Mucosa of rectum (tissue), 2 donors: ENCODE results near the gene PPP1R12B.
"Not testable (repeated sequence)": the region's sequence is repeated elsewhere in the genome, so short reads cannot be mapped to it uniquely, and the experiment has no call there.

ENCODE experiments used
- H3K27ac ChIP-seq, 2 donors: one replicate each; pipeline ENCODE4 v1.7.0; 2013; ENCODE audit warnings: inconsistent platforms in 2 of 2, low read depth in 2 of 2, low read length in 2 of 2
- H3K27me3 ChIP-seq, 2 donors: one replicate each; pipeline ENCODE4 v1.7.0; 2013; ENCODE audit warnings: low read length in 2 of 2; ENCODE audit not compliant: control insufficient read depth in 2 of 2, insufficient read depth in 2 of 2
- H3K36me3 ChIP-seq, 2 donors: one replicate each; pipeline ENCODE4 v1.7.0; 2013; ENCODE audit warnings: low read length in 2 of 2; ENCODE audit not compliant: control insufficient read depth in 2 of 2, insufficient read depth in 2 of 2
- H3K4me1 ChIP-seq, 2 donors: one replicate each; pipeline ENCODE4 v1.7.0; 2013; ENCODE audit warnings: low read length in 2 of 2, mild to moderate bottlenecking in 1 of 2; ENCODE audit not compliant: control insufficient read depth in 2 of 2, insufficient read depth in 2 of 2
- H3K4me3 ChIP-seq, 2 donors: one replicate each; pipeline ENCODE4 v1.7.0; 2013; ENCODE audit warnings: low read length in 2 of 2
- H3K9ac ChIP-seq, 2 donors: one replicate each; pipeline ENCODE4 v1.7.0; 2013; ENCODE audit warnings: low read length in 2 of 2, low read depth in 1 of 2, mild to moderate bottlenecking in 1 of 2
- H3K9me3 ChIP-seq, 2 donors: one replicate each; pipeline ENCODE4 v1.7.0; 2013; ENCODE audit warnings: low read length in 2 of 2; ENCODE audit not compliant: control insufficient read depth in 2 of 2
- donor health status: healthy.
- donor health status: Normal muscosa, but diverticular disease.

The PPP1R12B gene

GRCh38 chr1:202401771-202402170 lies 53.3 kb downstream of the PPP1R12B start:
- H3K27me3 ChIP-seq, H3K4me1 ChIP-seq, H3K27ac ChIP-seq, H3K36me3 ChIP-seq, H3K4me3 ChIP-seq, H3K9ac ChIP-seq, H3K9me3 ChIP-seq: not testable (repeated sequence)

DNA sequence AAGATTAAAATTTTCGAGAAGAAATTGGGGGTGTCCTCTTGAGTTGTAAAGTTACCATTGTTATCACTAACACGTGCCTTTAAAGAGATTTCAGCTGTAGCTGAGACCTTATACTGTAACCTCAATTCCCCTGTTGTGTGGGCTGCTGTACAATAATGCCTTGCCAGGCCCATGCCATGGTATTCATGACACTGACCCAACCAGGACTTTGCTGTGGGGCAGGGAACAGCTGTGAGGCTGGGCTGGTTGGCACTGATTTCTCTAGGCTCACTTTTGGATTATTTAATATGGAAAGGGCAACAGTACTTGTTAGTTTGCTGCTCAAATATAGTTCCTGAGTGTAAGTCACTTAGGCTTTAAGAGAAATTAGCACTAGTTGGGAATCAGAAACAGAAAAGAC lies 54.9 kb downstream of the PPP1R12B start:
- not testable (repeated sequence) for H3K36me3 ChIP-seq, H3K9ac ChIP-seq, H3K27ac ChIP-seq, H3K27me3 ChIP-seq, H3K4me3 ChIP-seq, H3K9me3 ChIP-seq, H3K4me1 ChIP-seq

DNA sequence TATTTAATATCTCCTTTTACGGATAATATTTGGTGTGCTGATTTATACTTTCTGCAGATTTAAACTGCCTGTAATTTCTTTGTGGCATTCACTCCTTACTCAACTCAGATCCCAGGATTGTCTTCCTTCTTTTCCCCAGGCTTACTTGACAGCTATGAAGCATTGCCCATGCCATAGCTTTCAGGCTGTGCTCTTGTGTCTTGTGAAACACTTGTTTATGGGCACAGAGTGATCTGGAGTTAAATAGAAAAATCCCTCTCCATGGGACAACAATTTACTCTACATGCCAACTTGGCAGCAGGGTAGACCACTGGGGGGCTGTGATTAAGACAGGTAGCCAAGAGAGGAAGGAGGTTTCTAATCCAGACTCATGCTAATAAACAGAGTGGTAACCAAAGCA lies 57.4 kb downstream of the PPP1R12B start:
- Histone ChIP-seq H3K36me3 (no peaks in the 10 kb centered on the region), H3K9ac (no peak overlapping the region), H3K4me1 (no peaks in the 10 kb centered on the region), H3K4me3 (no peak overlapping the region), H3K9me3 (no peaks in the 10 kb centered on the region), H3K27me3 (no peaks in the 10 kb centered on the region), H3K27ac (no peak overlapping the region)

DNA sequence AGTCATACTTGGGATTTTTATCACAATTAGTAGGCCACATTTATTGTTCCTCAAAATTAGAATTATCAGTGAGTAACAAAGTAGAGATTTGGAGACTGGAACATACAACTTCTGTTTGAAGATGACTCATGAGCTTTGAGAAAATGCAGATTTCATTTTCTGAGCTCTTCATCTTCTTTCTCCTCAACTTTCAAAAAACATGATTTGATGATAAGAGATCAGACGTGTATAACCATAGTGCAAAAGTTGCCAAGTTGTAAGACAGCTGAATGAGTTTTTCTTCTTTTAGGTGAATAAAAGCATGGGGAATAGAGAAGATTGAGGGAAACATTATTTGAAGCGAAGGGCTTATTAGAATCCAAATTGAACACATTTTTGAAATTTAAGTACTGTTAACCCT lies 58.4 kb downstream of the PPP1R12B start:
- not testable (repeated sequence) for H3K9ac ChIP-seq, H3K27ac ChIP-seq, H3K4me3 ChIP-seq, H3K4me1 ChIP-seq, H3K9me3 ChIP-seq, H3K36me3 ChIP-seq, H3K27me3 ChIP-seq

DNA sequence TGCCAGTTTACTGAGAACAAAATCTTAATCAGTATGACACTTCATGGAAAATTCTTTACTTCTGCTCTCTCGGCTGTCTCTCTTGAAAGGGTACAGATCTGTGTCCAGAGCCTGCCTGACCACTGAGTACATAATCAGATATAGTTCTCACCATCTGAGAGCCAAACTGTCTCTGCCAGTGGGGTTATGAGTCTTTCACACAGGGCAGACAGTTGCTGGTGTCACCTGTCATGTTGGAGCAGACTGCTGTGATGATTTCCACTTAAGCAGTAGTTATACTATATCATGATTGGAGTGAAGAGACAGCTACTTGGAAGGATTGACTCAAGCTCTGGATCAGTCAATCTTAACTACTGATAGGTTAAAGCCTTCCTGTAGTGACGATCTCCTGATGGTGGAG lies 58.9 kb downstream of the PPP1R12B start:
- H3K27me3 ChIP-seq: not testable (repeated sequence)

GRCh38 chr1:202410251-202410650 lies 61.8 kb downstream of the PPP1R12B start:
- H3K4me3 ChIP-seq, H3K36me3 ChIP-seq, H3K27ac ChIP-seq, H3K9me3 ChIP-seq, H3K27me3 ChIP-seq, H3K4me1 ChIP-seq, H3K9ac ChIP-seq: not testable (repeated sequence)

More for the DNA sequence above, 58.9 kb downstream of the PPP1R12B start:
- not testable (repeated sequence) for H3K27ac ChIP-seq, H3K9me3 ChIP-seq, H3K36me3 ChIP-seq, H3K9ac ChIP-seq, H3K4me3 ChIP-seq, H3K4me1 ChIP-seq

- H3K27ac ChIP-seq, H3K36me3 ChIP-seq, H3K9ac ChIP-seq, H3K4me3 ChIP-seq, H3K4me1 ChIP-seq, H3K27me3 ChIP-seq, H3K9me3 ChIP-seq: not testable (repeated sequence)
These were observed 62.4 kb downstream of the PPP1R12B start for GRCh38 chr1:202410854-202411357.

DNA sequence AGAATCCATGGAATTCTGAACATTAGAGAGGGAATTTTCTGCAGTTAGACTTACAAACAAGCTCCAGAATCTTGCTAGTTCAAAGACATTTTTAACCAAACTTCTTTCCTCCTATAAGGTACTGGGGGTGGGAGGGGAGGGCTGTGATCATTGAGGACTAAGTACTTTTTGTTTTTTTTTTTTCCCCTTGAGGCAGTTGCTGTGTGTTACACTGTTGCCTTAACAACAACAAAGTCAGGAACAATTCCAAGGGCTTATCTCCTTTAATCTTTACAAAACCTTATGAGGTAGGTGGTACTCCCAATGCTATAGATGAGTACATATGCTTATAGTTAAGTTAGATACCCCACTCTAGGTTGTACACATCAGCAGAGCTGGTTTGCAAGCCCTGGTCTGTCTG lies 62.9 kb downstream of the PPP1R12B start:
- Histone ChIP-seq H3K27me3 (no peaks in the 10 kb centered on the region), H3K27ac (no peak overlapping the region), H3K36me3 (no peaks in the 10 kb centered on the region), H3K4me1 (no peaks in the 10 kb centered on the region), H3K4me3 (no peak overlapping the region), H3K9me3 (no peaks in the 10 kb centered on the region), H3K9ac (no peak overlapping the region)

- not testable (repeated sequence) for H3K4me1 ChIP-seq, H3K27me3 ChIP-seq, H3K4me3 ChIP-seq, H3K9me3 ChIP-seq, H3K9ac ChIP-seq, H3K36me3 ChIP-seq, H3K27ac ChIP-seq
These were observed 63.9 kb downstream of the PPP1R12B start for GRCh38 chr1:202412421-202412820.

GRCh38 chr1:202416641-202417040 lies 68.1 kb downstream of the PPP1R12B start:
- Histone ChIP-seq H3K4me1 (no peaks in the 10 kb centered on the region), H3K27me3 (no peaks in the 10 kb centered on the region), H3K9me3 (no peaks in the 10 kb centered on the region), H3K27ac (no peak overlapping the region), H3K4me3 (no peak overlapping the region), H3K36me3 (no peaks in the 10 kb centered on the region), H3K9ac (no peak overlapping the region)

- not testable (repeated sequence) for H3K9ac ChIP-seq, H3K36me3 ChIP-seq, H3K4me1 ChIP-seq, H3K27ac ChIP-seq, H3K9me3 ChIP-seq, H3K4me3 ChIP-seq, H3K27me3 ChIP-seq
These were observed 68.6 kb downstream of the PPP1R12B start for GRCh38 chr1:202417141-202417540.
